ENCODE results near the gene ISL2.

DNA sequence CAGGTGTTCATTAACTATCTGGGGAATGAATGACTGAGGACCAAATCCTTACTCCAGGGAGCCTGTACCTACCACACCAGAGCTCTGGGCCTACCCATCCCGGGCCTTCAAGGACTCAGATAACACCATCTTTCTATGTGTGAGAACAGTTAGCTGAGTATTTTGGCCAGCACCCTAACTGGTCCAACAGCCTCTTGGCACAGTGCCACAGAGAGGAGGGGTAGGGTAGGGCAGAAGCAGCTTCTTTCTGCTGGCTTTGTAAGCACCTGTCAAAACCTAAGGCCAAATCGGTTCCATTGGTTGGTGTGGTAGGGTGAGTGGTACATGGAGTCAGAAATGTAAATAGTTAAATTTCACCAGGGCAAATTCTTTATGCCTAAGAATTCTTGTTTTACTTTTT lies 26.7 kb downstream of the ISL2 start:
- TF ChIP-seq, protein P1, sequence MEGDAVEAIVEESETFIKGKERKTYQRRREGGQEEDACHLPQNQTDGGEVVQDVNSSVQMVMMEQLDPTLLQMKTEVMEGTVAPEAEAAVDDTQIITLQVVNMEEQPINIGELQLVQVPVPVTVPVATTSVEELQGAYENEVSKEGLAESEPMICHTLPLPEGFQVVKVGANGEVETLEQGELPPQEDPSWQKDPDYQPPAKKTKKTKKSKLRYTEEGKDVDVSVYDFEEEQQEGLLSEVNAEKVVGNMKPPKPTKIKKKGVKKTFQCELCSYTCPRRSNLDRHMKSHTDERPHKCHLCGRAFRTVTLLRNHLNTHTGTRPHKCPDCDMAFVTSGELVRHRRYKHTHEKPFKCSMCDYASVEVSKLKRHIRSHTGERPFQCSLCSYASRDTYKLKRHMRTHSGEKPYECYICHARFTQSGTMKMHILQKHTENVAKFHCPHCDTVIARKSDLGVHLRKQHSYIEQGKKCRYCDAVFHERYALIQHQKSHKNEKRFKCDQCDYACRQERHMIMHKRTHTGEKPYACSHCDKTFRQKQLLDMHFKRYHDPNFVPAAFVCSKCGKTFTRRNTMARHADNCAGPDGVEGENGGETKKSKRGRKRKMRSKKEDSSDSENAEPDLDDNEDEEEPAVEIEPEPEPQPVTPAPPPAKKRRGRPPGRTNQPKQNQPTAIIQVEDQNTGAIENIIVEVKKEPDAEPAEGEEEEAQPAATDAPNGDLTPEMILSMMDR (IDR thresholded peaks at IDR 0.05): no peak
- TF ChIP-seq POLR2A (IDR thresholded peaks at IDR 0.05) (no peak), EP300 (IDR thresholded peaks at IDR 0.05; ENCODE audit: low read depth) (no peak)
